SH-SY5Y (cell line): ENCODE measurements around the gene PRDM15.

ENCODE experiments used
- GATA2 ChIP-seq: IDR thresholded peaks from 2 replicates; pipeline ENCODE4 v1.6.1; 2011; ENCODE audit warnings: mild to moderate bottlenecking, low read depth, low read length
- GATA3 ChIP-seq: IDR thresholded peaks from 2 replicates; pipeline ENCODE4 v1.6.1; 2011; ENCODE audit warnings: low read depth, mild to moderate bottlenecking, low read length, moderate library complexity

DNA sequence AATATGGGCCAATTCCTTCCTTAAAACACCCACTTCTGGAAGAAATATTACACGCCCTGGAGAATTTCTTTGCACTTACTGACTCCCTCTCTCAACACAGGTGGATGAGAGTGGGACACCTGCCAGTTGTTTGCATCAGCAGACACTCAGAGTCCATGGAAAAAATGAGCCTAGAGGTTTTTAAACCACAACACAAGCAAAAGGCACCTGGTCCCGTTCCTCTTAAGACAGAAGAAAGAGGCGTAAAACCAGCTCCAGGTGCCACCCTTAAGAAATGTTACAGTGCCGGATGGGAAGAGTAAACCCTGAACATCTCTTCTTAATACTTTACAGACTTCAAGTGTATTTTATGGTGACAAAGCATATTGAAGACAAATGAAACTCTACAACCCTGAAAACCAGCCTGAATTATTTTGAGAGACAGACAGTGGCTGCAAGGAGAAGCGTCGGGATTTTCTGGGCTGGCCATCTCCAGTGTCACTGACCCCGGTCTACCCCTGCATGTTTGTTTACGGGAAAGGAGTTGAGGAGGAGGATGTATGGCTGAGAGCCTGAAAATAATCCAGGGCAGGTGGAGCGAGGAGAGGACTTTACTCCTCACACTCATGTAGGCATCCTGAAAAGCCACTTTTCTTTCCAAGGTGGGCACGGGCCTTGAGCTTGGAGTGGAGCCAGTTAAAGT, 104.5 kb downstream of the PRDM15 start:
- TF ChIP-seq GATA2: no peak
- TF ChIP-seq GATA3: no peak
